GM18511 (cell line): ENCODE results near the gene RPL11.
A peak's percentile ranks its signal among the peaks of the same experiment; 100 is the strongest.
"Not testable (repeated sequence)": the region's sequence is repeated elsewhere in the genome, so short reads cannot be mapped to it uniquely, and the experiment has no call there.

Experiments used
- ATAC-seq: cut with Tn5 transposase; IDR thresholded peaks from one replicate; pipeline ENCODE4 v1.9.1; 2021; ENCODE audit warnings: mild to moderate bottlenecking, moderate library complexity; ENCODE audit not compliant: unreplicated experiment

RPL11 gene

GRCh38 chr1:23727362-23727811 is 35.8 kb downstream of the RPL11 start:
- ATAC-seq = no peak

- ATAC-seq = no peak
Measured at GRCh38 chr1:23732363-23733224, 41.0 kb downstream of the RPL11 start.

GRCh38 chr1:23733281-23733680 is 41.7 kb downstream of the RPL11 start:
- not testable (repeated sequence) for ATAC-seq

GRCh38 chr1:23736437-23737134 is 45.0 kb downstream of the RPL11 start:
- ATAC-seq = no peak

GRCh38 chr1:23741609-23742008 is 50.0 kb downstream of the RPL11 start:
- ATAC-seq = no peak

- peak; percentile 43 for ATAC-seq
Measured at GRCh38 chr1:23742670-23743286, 51.2 kb downstream of the RPL11 start.

- peak; percentile 84 for ATAC-seq
Measured at GRCh38 chr1:23743287-23744152, 51.9 kb downstream of the RPL11 start, which contains the start of gene ELOA. ELOA (plus strand) TSS chr1:23743471; CDS start chr1:23743504, 33 bp downstream.

GRCh38 chr1:23745515-23745914 is 53.9 kb downstream of the RPL11 start:
- ATAC-seq = no peak
